HepG2 (cell line): ENCODE data around the gene WWC2. TPM values are rescaled to one million over a fixed set of nuclear protein-coding genes. Genes with fewer than 3 reads are reported as not detected.

Experiments
- ETV5 ChIP-seq: IDR thresholded peaks from 2 replicates; pipeline ENCODE4 v1.6.1; 2018; ENCODE audit warnings: missing biosample characterization, missing genetic modification reagents, inconsistent platforms, borderline replicate concordance
- HNF4A ChIP-seq: sonication (generic); formaldehyde crosslinking; IDR thresholded peaks from 2 replicates; pipeline ENCODE4 v1.4.0; 2020; ENCODE audit warnings: missing genetic modification reagents
- KDM5B ChIP-seq: sonication (generic); formaldehyde crosslinking; IDR thresholded peaks from 2 replicates; pipeline ENCODE4 v1.4.0; 2020; ENCODE audit warnings: missing genetic modification reagents, mild to moderate bottlenecking, borderline replicate concordance
- MAZ ChIP-seq, 2 experiments: sonication (generic) in 1 of 2; formaldehyde crosslinking in 1 of 2; IDR thresholded peaks; 2 replicates each; pipeline versions ENCODE4 v1.5.0 to v1.6.1; 2012 to 2020; ENCODE audit warnings: low read depth in 2 of 2, mild to moderate bottlenecking in 2 of 2, borderline replicate concordance in 1 of 2, improper control_type of control experiment in 1 of 2, low read length in 1 of 2, missing genetic modification reagents in 1 of 2, moderate library complexity in 1 of 2
- NR2F2 ChIP-seq: IDR thresholded peaks from 2 replicates; pipeline ENCODE4 v1.6.1; 2012; ENCODE audit warnings: low read depth, inconsistent platforms, borderline replicate concordance
- RARA ChIP-seq: IDR thresholded peaks from 2 replicates; pipeline ENCODE4 v1.6.1; 2016; ENCODE audit warnings: missing genetic modification reagents, missing compliant biosample characterization
- ZEB1 ChIP-seq: IDR thresholded peaks from 2 replicates; pipeline ENCODE4 v1.6.1; 2012; ENCODE audit warnings: mild to moderate bottlenecking, low read depth, inconsistent platforms; ENCODE audit not compliant: insufficient replicate concordance
- ZNF333 ChIP-seq: sonication (generic); formaldehyde crosslinking; IDR thresholded peaks from 2 replicates; pipeline ENCODE4 v1.4.0; 2020; ENCODE audit warnings: mild to moderate bottlenecking, missing genetic modification reagents, borderline replicate concordance
- ZNF33B ChIP-seq: sonication (generic); formaldehyde crosslinking; IDR thresholded peaks from 2 replicates; pipeline ENCODE4 v1.5.1; 2020; ENCODE audit warnings: mild to moderate bottlenecking, missing genetic modification reagents
- ZNF354B ChIP-seq: sonication (generic); formaldehyde crosslinking; IDR thresholded peaks from 2 replicates; pipeline ENCODE4 v1.8.0; 2022; ENCODE audit warnings: mild to moderate bottlenecking, missing genetic modification reagents
- ZNF772 ChIP-seq: sonication (generic); formaldehyde crosslinking; IDR thresholded peaks from 2 replicates; pipeline ENCODE4 v1.5.0; 2020; ENCODE audit warnings: mild to moderate bottlenecking, missing genetic modification reagents
- ZSCAN22 ChIP-seq: sonication (generic); formaldehyde crosslinking; IDR thresholded peaks from 2 replicates; pipeline ENCODE4 v1.4.0; 2020; ENCODE audit warnings: mild to moderate bottlenecking, missing genetic modification reagents
- polyA plus RNA-seq, 8 experiments: library from polyadenylated mRNA; depleted of rRNA in 3 of 8; stranded (reverse) in 7 of 8; unstranded in 1 of 8; fragments of >200 nt; fragmentation: Illumina TruSeq in 4 of 8; extraction: Trizol in 4 of 8; gene quantifications; 2 replicates each; pipeline versions ENCODE4 v1.2.1 to v1.2.3, GENCODE V29; 2011 to 2016; ENCODE audit warnings: low read depth in 4 of 8, missing spikeins in 1 of 8, mixed read lengths in 1 of 8; ENCODE audit not compliant: insufficient read depth in 1 of 8
- total RNA-seq, 5 experiments: library from RNA; depleted of rRNA; stranded (reverse); fragments of >200 nt; fragmentation: Illumina TruSeq; extraction: Trizol; gene quantifications; 2 replicates each; pipeline ENCODE4 v1.2.3, GENCODE V29; 2016; ENCODE audit warnings: low read depth in 1 of 5
- TF ChIP-seq, protein P1 (sequence below): sonication (generic); formaldehyde crosslinking; IDR thresholded peaks from 2 replicates; pipeline ENCODE4 v1.4.0; 2020; ENCODE audit warnings: mild to moderate bottlenecking, missing genetic modification reagents
- TF ChIP-seq, protein P2 (sequence below): sonication (generic); formaldehyde crosslinking; IDR thresholded peaks from 2 replicates; pipeline ENCODE4 v1.4.0; 2020; ENCODE audit warnings: missing genetic modification reagents, low read depth, mild to moderate bottlenecking, borderline replicate concordance
- TF ChIP-seq, protein P3 (sequence below): sonication (generic); formaldehyde crosslinking; IDR thresholded peaks from 2 replicates; pipeline ENCODE4 v1.4.0; 2020; ENCODE audit warnings: missing genetic modification reagents, borderline replicate concordance
- TF ChIP-seq, protein P4 (sequence below): sonication (generic); formaldehyde crosslinking; IDR thresholded peaks from 2 replicates; pipeline ENCODE4 v1.4.0; 2020; ENCODE audit warnings: low read depth, mild to moderate bottlenecking, missing genetic modification reagents

WWC2 gene
- total and polyA plus RNA-seq, 2 of the 13 experiments (the other 11 are each of a cell fraction or from before 2014, with no cell fraction given): 40.0 to 50.1 TPM

DNA sequence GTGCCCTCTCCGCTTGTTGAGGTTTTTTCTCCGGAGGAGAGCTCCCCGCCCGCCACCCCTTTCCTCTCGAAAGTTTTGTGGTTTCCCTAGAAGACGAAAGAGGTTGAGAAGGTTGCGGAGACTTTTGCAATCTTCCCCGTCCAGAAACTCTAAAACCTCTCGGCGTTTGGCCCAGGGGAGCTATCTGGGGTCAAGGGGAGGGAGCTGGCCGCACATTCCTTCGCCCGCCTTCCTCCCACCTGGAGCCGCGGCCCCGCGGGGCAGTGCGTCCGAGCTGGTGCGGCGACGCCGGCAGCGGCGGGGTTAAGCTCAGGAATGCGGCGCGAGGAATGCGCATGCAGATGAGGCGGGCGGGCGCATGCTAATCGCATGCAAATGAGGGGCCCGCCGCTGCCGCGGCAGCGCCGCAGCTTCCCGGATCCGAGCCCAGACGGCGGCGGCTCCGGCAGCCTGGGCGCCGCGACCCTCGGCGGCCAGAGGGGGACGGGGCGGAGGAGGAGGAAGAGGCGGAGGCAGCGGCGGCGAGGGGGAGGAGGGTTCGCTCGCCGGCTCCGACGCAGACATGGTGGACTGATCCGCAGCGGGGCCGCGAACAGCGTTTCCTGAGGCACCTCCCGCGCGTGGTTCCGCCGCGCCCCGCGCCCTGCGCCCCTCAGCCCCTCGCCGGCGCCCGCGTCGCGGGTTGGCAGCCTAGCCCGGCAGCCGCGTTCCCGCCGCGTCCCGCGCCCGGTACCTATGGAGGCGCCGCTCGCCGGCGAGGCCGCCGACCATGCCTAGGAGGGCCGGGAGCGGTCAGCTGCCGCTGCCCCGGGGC, at the start of gene WWC2 (continued):
- TF ChIP-seq, protein P1, sequence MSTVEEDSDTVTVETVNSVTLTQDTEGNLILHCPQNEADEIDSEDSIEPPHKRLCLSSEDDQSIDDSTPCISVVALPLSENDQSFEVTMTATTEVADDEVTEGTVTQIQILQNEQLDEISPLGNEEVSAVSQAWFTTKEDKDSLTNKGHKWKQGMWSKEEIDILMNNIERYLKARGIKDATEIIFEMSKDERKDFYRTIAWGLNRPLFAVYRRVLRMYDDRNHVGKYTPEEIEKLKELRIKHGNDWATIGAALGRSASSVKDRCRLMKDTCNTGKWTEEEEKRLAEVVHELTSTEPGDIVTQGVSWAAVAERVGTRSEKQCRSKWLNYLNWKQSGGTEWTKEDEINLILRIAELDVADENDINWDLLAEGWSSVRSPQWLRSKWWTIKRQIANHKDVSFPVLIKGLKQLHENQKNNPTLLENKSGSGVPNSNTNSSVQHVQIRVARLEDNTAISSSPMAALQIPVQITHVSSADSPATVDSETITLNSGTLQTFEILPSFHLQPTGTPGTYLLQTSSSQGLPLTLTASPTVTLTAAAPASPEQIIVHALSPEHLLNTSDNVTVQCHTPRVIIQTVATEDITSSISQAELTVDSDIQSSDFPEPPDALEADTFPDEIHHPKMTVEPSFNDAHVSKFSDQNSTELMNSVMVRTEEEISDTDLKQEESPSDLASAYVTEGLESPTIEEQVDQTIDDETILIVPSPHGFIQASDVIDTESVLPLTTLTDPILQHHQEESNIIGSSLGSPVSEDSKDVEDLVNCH: no peak
- TF ChIP-seq MAZ (IDR thresholded peaks at IDR 0.05; ENCODE audit: borderline replicate concordance, low read depth, low read length) (peak; percentile 47; the same call in 1 of the 2 replicates), MAZ (CRISPR knock-in tag; IDR thresholded peaks at IDR 0.05; ENCODE audit: low read depth) (peak; percentile 77), ZEB1 (peak; percentile 49), ZNF33B (CRISPR knock-in tag) (peak; percentile 16; the same call in 1 of the 2 replicates), ZNF772 (CRISPR knock-in tag) (no peak), NR2F2 (peak; percentile 62; the same call in 1 of the 2 replicates), RARA (CRISPR knock-in tag) (peak; percentile 50), ZSCAN22 (peak; percentile 51; the same call in 1 of the 2 replicates), ZNF354B (CRISPR knock-in tag) (peak; percentile 79; the same call in 1 of the 2 replicates), ETV5 (peak; percentile 25; the same call in 1 of the 2 replicates), HNF4A (CRISPR knock-in tag) (peak; percentile 11; the same call in 1 of the 2 replicates), ZNF333 (CRISPR knock-in tag) (no peak; the same call in 1 of the 2 replicates), KDM5B (no peak; the same call in 1 of the 2 replicates)
- TF ChIP-seq, protein P2, sequence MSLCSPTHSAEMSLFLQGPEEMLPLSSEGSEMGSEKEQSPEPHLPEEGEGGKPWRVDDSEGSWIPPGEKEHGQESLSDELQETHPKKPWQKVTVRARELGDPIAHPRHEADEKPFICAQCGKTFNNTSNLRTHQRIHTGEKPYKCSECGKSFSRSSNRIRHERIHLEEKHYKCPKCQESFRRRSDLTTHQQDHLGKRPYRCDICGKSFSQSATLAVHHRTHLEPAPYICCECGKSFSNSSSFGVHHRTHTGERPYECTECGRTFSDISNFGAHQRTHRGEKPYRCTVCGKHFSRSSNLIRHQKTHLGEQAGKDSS (CRISPR knock-in tag): peak; percentile 72
- TF ChIP-seq, protein P3, sequence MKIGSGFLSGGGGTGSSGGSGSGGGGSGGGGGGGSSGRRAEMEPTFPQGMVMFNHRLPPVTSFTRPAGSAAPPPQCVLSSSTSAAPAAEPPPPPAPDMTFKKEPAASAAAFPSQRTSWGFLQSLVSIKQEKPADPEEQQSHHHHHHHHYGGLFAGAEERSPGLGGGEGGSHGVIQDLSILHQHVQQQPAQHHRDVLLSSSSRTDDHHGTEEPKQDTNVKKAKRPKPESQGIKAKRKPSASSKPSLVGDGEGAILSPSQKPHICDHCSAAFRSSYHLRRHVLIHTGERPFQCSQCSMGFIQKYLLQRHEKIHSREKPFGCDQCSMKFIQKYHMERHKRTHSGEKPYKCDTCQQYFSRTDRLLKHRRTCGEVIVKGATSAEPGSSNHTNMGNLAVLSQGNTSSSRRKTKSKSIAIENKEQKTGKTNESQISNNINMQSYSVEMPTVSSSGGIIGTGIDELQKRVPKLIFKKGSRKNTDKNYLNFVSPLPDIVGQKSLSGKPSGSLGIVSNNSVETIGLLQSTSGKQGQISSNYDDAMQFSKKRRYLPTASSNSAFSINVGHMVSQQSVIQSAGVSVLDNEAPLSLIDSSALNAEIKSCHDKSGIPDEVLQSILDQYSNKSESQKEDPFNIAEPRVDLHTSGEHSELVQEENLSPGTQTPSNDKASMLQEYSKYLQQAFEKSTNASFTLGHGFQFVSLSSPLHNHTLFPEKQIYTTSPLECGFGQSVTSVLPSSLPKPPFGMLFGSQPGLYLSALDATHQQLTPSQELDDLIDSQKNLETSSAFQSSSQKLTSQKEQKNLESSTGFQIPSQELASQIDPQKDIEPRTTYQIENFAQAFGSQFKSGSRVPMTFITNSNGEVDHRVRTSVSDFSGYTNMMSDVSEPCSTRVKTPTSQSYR (CRISPR knock-in tag): peak; percentile 49; the same call in 1 of the 2 replicates
- TF ChIP-seq, protein P4, sequence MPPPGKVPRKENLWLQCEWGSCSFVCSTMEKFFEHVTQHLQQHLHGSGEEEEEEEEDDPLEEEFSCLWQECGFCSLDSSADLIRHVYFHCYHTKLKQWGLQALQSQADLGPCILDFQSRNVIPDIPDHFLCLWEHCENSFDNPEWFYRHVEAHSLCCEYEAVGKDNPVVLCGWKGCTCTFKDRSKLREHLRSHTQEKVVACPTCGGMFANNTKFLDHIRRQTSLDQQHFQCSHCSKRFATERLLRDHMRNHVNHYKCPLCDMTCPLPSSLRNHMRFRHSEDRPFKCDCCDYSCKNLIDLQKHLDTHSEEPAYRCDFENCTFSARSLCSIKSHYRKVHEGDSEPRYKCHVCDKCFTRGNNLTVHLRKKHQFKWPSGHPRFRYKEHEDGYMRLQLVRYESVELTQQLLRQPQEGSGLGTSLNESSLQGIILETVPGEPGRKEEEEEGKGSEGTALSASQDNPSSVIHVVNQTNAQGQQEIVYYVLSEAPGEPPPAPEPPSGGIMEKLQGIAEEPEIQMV (CRISPR knock-in tag): peak; percentile 44; the same call in 1 of the 2 replicates
